ENCODE results near the gene ARL4C. TPM values are rescaled to one million over a fixed set of nuclear protein-coding genes. Genes with fewer than 3 reads are reported as not detected.

Gene ARL4C
- total and polyA plus RNA-seq, 2 of the 8 experiments (the other 6 are each of a cell fraction or from before 2014, with no cell fraction given) = 7.0 to 16.9 TPM

DNA sequence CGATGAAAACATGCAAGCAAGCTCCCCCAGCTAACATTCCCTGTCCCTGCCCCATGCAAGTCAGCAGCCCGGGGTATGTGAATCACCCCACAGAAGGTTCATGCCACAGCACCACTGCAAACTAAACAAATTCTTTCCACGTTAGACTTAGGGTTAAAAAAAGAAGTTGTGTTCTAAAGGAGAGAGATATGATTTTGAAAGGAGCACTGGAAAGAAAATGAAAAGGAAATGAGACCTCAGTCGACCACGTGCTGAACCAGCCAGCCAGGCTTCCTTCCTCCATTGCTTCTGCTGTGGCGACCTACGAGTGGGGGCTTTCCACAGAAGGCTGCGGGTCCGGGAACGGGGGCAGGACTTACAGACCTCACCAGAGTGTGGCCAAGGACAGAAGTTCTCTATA, 52.0 kb downstream of the ARL4C start (continued):
- TF ChIP-seq EGR1 (IDR thresholded peaks at IDR 0.05; ENCODE audit: borderline replicate concordance, low read depth, low read length) (no peak), TEAD4 (IDR thresholded peaks at IDR 0.05; ENCODE audit: low read depth, low read length) (no peak), PHF8 (conservative IDR thresholded peaks at IDR 0.05; ENCODE audit: low read depth, low read length) (no peak), KDM1A (IDR thresholded peaks at IDR 0.05; ENCODE audit: borderline replicate concordance, low read length) (no peak), BACH1 (IDR thresholded peaks at IDR 0.05; ENCODE audit: low read length) (no peak)
